Common myeloid progenitor, CD34-positive (primary cell): Measurements from ENCODE around the gene RGS2.
A peak's percentile ranks its signal among the peaks of the same experiment; 100 is the strongest.

ENCODE experiments used
- CTCF ChIA-PET: fragments of 350-600 bp; sonication (Branson Sonifier 250); formaldehyde crosslinking; loops from one replicate; lab custom pipeline; 2021; ENCODE audit warnings: antibody characterized with exemption; lab: Charles Lee
- POLR2A ChIA-PET: fragments of 350-600 bp; sonication (Branson Sonifier 250); formaldehyde crosslinking; loops from one replicate; lab custom pipeline; 2021; ENCODE audit warnings: antibody characterized with exemption; lab: Charles Lee
- DNase-seq, 3 donors: peaks; one replicate each; pipeline versions ENCODE4 v3.0.0 to v3.0.0-alpha.2; 2013
- H3K27ac ChIP-seq, 2 experiments: 1 replicate in 1 of 2; 2 replicates in 1 of 2; pipeline ENCODE4 v1.7.0; 2013; ENCODE audit warnings: inconsistent platforms in 2 of 2, low read length in 2 of 2, mild to moderate bottlenecking in 2 of 2, low read depth in 1 of 2, moderate library complexity in 1 of 2; ENCODE audit not compliant: severe bottlenecking in 2 of 2, insufficient read depth in 1 of 2, poor library complexity in 1 of 2
- H3K27me3 ChIP-seq, 5 experiments: replicated peaks in 2 of 5; 1 replicate in 3 of 5; 2 replicates in 2 of 5; pipeline versions ENCODE4 v1.6.1 to v1.7.0; 2013; ENCODE audit warnings: low read length in 4 of 5, mild to moderate bottlenecking in 2 of 5, moderate library complexity in 2 of 5, inconsistent platforms in 1 of 5; ENCODE audit not compliant: insufficient read depth in 5 of 5, control insufficient read depth in 4 of 5
- H3K36me3 ChIP-seq, 4 experiments: 1 replicate in 2 of 4; 2 replicates in 2 of 4; pipeline versions ENCODE4 v1.6.1 to v1.7.0; 2013; ENCODE audit warnings: low read length in 3 of 4, control low read depth in 1 of 4, mild to moderate bottlenecking in 1 of 4; ENCODE audit not compliant: control insufficient read depth in 4 of 4, insufficient read depth in 4 of 4
- H3K4me1 ChIP-seq, 4 experiments: 1 replicate in 3 of 4; 2 replicates in 1 of 4; pipeline versions ENCODE4 v1.6.1 to v1.7.1; 2013; ENCODE audit warnings: low read length in 3 of 4, mild to moderate bottlenecking in 3 of 4, control low read depth in 1 of 4, inconsistent platforms in 1 of 4, moderate library complexity in 1 of 4; ENCODE audit not compliant: control insufficient read depth in 4 of 4, insufficient read depth in 4 of 4; ENCODE audit errors: control extremely low read depth in 1 of 4
- H3K4me3 ChIP-seq, 7 experiments: 1 replicate in 4 of 7; 2 replicates in 3 of 7; pipeline versions ENCODE4 v1.5.1 to v1.7.0; 2013; ENCODE audit warnings: mild to moderate bottlenecking in 7 of 7, low read length in 6 of 7, moderate library complexity in 6 of 7, inconsistent platforms in 2 of 7, low read depth in 2 of 7, control low read depth in 1 of 7; ENCODE audit not compliant: insufficient read depth in 4 of 7, control insufficient read depth in 1 of 7; ENCODE audit errors: extremely low read depth in 1 of 7
- H3K9me3 ChIP-seq, 5 experiments: 1 replicate in 4 of 5; 2 replicates in 1 of 5; pipeline versions ENCODE4 v1.6.1 to v1.7.1; 2013; ENCODE audit warnings: low read length in 4 of 5, mild to moderate bottlenecking in 2 of 5, inconsistent platforms in 1 of 5, low read depth in 1 of 5, moderate library complexity in 1 of 5; ENCODE audit not compliant: control insufficient read depth in 4 of 5, insufficient read depth in 2 of 5; ENCODE audit errors: control extremely low read depth in 1 of 5
- WGBS: methylation state at CpG from one replicate; pipeline ENCODE4 v1.1.5; 2013; ENCODE audit not compliant: insufficient coverage; 5-methylcytosine and 5-hydroxymethylcytosine counted together

Gene RGS2

DNA sequence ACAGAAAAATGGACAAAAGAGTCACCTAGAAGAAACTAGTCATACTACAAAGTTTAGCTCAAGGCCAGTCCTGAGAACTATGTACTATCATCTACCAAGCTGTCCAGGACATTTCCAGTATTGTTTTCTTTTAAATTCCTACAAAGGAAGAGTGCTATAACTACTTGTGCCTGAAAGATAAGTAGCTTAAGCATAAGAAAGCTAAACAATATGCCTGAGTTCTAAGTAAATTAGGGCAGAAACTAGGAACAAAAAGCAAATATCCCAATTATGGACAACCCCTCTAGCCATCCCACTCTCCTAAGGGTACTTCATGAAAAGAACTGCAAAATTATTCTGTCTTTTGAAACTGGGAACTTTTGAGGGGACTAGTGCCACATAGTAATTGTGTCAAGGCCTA lies 5.3 kb upstream of the RGS2 start:
- H3K9me3 ChIP-seq, result no peaks in the 10 kb centered on the region
- H3K4me1 ChIP-seq, result peaks cover 0 to 15% (median 11%) of the 10 kb centered on the region in 4 experiments
- ChIA-PET CTCF (interaction anchor here (1.0 to 9.3 kb wide), 3 partner anchors 215 to 240 kb away, joined by 3 to 119 read pairs (median 3); no protein-coding TSS in a partner anchor), POLR2A (no interaction called here)
- H3K4me3 ChIP-seq, result no peak overlapping the region
- DNase-seq, result no peak
- peaks cover 0 to 4% (median 0%) of the 10 kb centered on the region in 5 experiments for H3K27me3 ChIP-seq
- H3K27ac ChIP-seq, result no peak overlapping the region
- H3K36me3 ChIP-seq, result no peaks in the 10 kb centered on the region

GRCh38 chr1:192805832-192806323 lies 3.0 kb upstream of the RGS2 start:
- H3K4me3 ChIP-seq, result no peak overlapping the region
- H3K36me3 ChIP-seq, result no peaks in the 10 kb centered on the region
- CTCF ChIA-PET, result interaction anchor here (0.6 to 9.3 kb wide), 20 partner anchors 9 to 332 kb away, joined by 3 to 119 read pairs (median 4); partner anchors contain the start of genes CDC73 and UCHL5
- peak; percentile 85 to 93 (median 92) for DNase-seq
- H3K27ac ChIP-seq, result no peak overlapping the region
- POLR2A ChIA-PET, result no interaction called here
- H3K4me1 ChIP-seq, result peaks cover 12 to 37% (median 30%) of the 10 kb centered on the region in 4 experiments
- no CpG with 5 or more reads among the region's 2 CpGs for WGBS
- peaks cover 0 to 4% (median 0%) of the 10 kb centered on the region in 5 experiments for H3K27me3 ChIP-seq
- H3K9me3 ChIP-seq, result no peaks in the 10 kb centered on the region

DNA sequence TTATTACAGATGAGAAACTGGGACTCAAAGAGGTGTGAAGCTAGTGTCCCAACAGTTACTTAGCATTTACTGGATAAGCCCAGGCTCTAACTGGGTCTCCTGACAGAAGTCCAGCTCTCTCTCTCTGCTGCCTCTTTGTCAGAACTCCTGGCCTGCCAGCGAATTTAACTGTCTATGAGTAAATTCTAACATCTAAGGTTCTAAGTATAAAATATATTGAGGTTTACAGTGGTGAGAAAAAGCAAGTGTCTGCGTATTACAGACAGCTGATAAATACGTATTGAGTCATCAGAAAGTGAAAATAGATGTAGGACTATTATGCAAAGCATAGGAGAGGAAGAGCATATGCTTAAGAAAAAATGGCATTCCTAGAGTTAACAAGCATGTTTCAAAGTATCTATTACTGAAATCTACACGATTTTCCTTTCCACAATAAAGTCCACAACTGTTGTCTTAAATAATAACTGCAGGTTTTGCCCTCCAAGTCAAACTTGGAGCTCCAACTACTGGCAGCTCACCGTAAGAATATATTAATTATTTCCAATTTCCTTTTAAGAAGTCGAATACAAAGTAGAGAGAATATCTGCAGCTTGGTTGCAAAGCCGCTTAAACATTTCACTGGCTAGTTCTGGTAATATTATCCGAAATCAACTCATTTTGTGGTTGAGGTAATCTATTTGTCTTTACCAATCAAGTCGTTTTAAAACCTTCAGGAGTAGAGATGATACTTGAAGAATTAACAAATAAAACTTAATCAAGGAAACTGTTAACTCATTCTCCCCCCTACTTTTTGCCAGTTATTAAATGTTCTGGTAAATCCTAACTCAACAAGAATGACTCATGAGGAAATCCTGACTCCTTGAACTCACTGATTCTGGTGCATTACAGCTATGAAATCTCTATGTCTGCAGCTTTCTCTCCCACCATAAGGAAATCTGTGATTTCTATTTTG lies 1.4 kb upstream of the RGS2 start:
- peaks cover 0 to 4% (median 0%) of the 10 kb centered on the region in 5 experiments for H3K27me3 ChIP-seq
- H3K4me1 ChIP-seq, result peaks cover 21 to 43% (median 34%) of the 10 kb centered on the region in 4 experiments
- ChIA-PET CTCF (interaction anchor here (0.7 to 9.3 kb wide), 23 partner anchors 8 to 334 kb away, joined by 3 to 119 read pairs (median 4); partner anchors contain the start of gene UCHL5), POLR2A (no interaction called here)
- H3K9me3 ChIP-seq, result no peaks in the 10 kb centered on the region
- H3K4me3 ChIP-seq, result peak overlapping the region in 6 of 7 experiments; percentile 91 to 100 (median 96)
- 60% methylated on average over 1 of the region's 9 CpGs for WGBS
- H3K27ac ChIP-seq, result no peak overlapping the region
- peaks cover 0 to 2% (median 0%) of the 10 kb centered on the region in 4 experiments for H3K36me3 ChIP-seq
- DNase-seq, result peak in 2 of 3 donors; percentile 48 to 61

- peaks cover 21 to 43% (median 34%) of the 10 kb centered on the region in 4 experiments for H3K4me1 ChIP-seq
- ChIA-PET POLR2A (no interaction called here), CTCF (interaction anchor here (0.8 to 9.3 kb wide), 13 partner anchors 11 to 334 kb away, joined by 3 to 119 read pairs (median 6); partner anchors contain the start of gene UCHL5)
- peaks cover 0 to 4% (median 0%) of the 10 kb centered on the region in 5 experiments for H3K27me3 ChIP-seq
- no peaks in the 10 kb centered on the region for H3K9me3 ChIP-seq
- no peak overlapping the region for H3K27ac ChIP-seq
- H3K4me3 ChIP-seq, result peak overlapping the region; percentile 76 to 100 (median 95)
- 0% methylated on average over 6 of the region's 8 CpGs for WGBS
- peaks cover 0 to 2% (median 0%) of the 10 kb centered on the region in 4 experiments for H3K36me3 ChIP-seq
- DNase-seq, result no peak
These were observed 699 bp upstream of the RGS2 start for GRCh38 chr1:192808163-192808517.

DNA sequence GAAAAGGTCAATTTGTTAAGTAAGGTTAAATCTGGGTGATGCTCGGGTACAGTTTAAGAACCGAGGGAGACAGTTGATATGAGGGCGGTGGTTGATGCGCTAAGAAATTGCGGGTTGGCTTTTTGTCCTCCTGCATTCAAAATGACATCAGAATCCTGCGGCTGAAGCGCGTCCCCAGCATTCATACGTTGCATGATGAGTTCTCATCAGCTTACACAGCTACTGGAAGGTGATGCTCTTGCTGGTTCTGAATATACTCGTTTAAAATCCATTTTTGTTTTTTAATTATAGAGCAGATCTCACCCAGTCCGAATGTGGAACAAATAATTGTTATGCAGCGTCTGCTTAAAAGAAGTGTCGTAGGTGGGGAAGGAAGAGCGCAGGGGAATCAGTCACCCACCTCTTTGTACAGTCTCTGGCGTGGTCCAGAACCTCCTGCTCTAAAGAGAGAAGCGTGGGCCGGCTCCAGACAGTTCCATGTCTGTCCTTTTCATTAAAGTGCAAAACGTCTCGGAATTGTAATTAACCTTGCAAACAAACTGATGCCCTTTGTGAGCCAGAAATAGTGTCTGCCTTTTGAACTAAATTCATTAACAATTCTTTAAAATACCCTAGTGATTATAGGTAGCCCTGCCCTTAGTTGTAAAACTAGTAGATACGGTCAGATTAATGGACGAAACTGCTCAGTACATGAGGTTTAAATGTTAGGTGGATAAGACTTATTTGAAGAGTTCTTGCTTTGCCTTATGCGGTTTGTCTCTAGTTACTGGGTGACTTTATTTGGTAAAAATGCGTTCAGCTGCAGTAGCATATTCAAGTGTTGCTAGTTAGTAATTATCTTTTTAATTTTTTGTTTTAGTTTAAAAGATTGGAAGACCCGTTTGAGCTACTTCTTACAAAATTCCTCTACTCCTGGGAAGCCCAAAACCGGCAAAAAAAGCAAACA lies 741 bp downstream of the RGS2 start:
- Histone ChIP-seq H3K27me3 (peaks cover 0 to 4% (median 0%) of the 10 kb centered on the region in 5 experiments), H3K4me1 (peaks cover 21 to 43% (median 34%) of the 10 kb centered on the region in 4 experiments), H3K9me3 (no peaks in the 10 kb centered on the region), H3K4me3 (peak overlapping the region; percentile 76 to 100 (median 95)), H3K27ac (peak overlapping the region in 1 of 2 experiments; percentile 59), H3K36me3 (peaks cover 0 to 2% (median 0%) of the 10 kb centered on the region in 4 experiments)
- ChIA-PET CTCF (interaction anchor here (0.6 to 2.4 kb wide), 6 partner anchors 41 to 222 kb away, joined by 3 to 12 read pairs (median 3); no protein-coding TSS in a partner anchor), POLR2A (interaction anchor here (0.6 to 1.0 kb wide), 3 partner anchors 195 to 313 kb away, joined by 3 to 4 read pairs (median 3); partner anchors contain the start of gene UCHL5)
- peak; percentile 27 to 81 (median 78) for DNase-seq
- 36% methylated on average over 19 of the region's 25 CpGs for WGBS

DNA sequence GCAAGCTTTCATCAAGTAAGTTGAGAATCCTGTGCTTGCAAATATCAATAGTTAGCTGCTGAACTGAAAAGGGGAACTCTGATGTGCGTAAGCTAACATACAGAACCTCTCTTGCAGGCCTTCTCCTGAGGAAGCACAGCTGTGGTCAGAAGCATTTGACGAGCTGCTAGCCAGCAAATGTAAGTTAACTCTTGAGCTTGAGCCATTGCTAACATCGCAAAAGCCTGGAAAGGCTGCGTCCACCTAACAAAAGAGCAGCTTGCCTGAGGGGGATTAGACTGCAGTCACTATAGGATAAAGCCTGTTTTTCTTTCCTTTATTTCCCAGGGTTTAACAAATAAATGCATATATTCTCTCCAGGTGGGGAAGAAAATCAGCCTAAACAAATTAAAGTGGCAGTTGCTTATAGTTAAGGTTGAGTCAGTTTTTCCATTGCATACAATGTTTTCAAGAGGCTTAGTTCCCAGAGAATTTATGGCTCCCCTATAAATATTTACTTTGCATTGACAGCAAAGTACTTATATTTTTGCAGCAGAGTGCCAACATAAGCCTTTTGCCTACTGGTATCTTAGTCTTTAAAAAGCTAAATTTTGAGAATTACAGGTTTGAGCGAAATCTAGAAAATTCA lies 1.5 kb downstream of the RGS2 start:
- ChIA-PET CTCF (interaction anchor here (0.6 to 2.4 kb wide), 8 partner anchors 40 to 335 kb away, joined by 3 to 12 read pairs (median 3); no protein-coding TSS in a partner anchor), POLR2A (interaction anchor here (1.0 kb wide), 1 partner anchor 248 kb away, joined by 3 read pairs; the partner anchor contains the start of gene UCHL5)
- WGBS, result 6% methylated on average over 3 of the region's 5 CpGs
- peak overlapping the region in 5 of 7 experiments; percentile 34 to 98 (median 91) for H3K4me3 ChIP-seq
- peaks cover 21 to 43% (median 34%) of the 10 kb centered on the region in 4 experiments for H3K4me1 ChIP-seq
- no peaks in the 10 kb centered on the region for H3K9me3 ChIP-seq
- H3K27ac ChIP-seq, result no peak overlapping the region
- H3K36me3 ChIP-seq, result peaks cover 0 to 2% (median 0%) of the 10 kb centered on the region in 4 experiments
- peaks cover 0 to 4% (median 0%) of the 10 kb centered on the region in 5 experiments for H3K27me3 ChIP-seq
- DNase-seq, result peak; percentile 69 to 93 (median 90)
